OCI-LY1 (cell line): Measurements from ENCODE around the gene IL1RAPL1.

Source experiments
- H2AFZ ChIP-seq: fragments of 200-600 bp; sonication (generic), shearing (Covaris generic); 2 replicates; pipeline ENCODE4 v1.6.0; 2014; ENCODE audit warnings: antibody characterized with exemption, mild to moderate bottlenecking, low read length
- H3F3A ChIP-seq: fragments of 200-600 bp; sonication (generic), shearing (Covaris generic); 2 replicates; pipeline ENCODE4 v1.6.0; 2014; ENCODE audit warnings: mild to moderate bottlenecking, antibody characterized with exemption, low read length, moderate library complexity; ENCODE audit not compliant: insufficient read depth
- H3K27ac ChIP-seq: fragments of 200-600 bp; sonication (generic); 2 replicates; pipeline ENCODE4 v1.5.1; 2014; ENCODE audit warnings: low read length, mixed run types, mild to moderate bottlenecking, low read depth; ENCODE audit not compliant: poor library complexity, severe bottlenecking
- H3K27me3 ChIP-seq: fragments of 200-600 bp; sonication (generic); 2 replicates; pipeline ENCODE4 v1.6.0; 2014; ENCODE audit warnings: antibody characterized with exemption, mild to moderate bottlenecking, low read length, moderate library complexity; ENCODE audit not compliant: insufficient read depth
- H3K36me3 ChIP-seq: fragments of 200-600 bp; sonication (generic); 2 replicates; pipeline ENCODE4 v1.6.1; 2014; ENCODE audit warnings: mild to moderate bottlenecking, antibody characterized with exemption, low read length, moderate library complexity, mixed read lengths; ENCODE audit not compliant: insufficient read depth
- H3K4me1 ChIP-seq: fragments of 200-600 bp; sonication (generic); 2 replicates; pipeline ENCODE4 v1.5.1; 2014; ENCODE audit warnings: mild to moderate bottlenecking, low read length, moderate library complexity; ENCODE audit not compliant: insufficient read depth, severe bottlenecking
- H3K4me2 ChIP-seq: fragments of 200-600 bp; sonication (generic), shearing (Covaris generic); 2 replicates; pipeline ENCODE4 v1.6.1; 2014; ENCODE audit warnings: low read length
- H3K4me3 ChIP-seq: fragments of 200-600 bp; sonication (generic); 2 replicates; pipeline ENCODE4 v1.5.1; 2014; ENCODE audit warnings: low read length, low read depth, mild to moderate bottlenecking, mixed read lengths; ENCODE audit not compliant: poor library complexity, severe bottlenecking
- H3K79me2 ChIP-seq: fragments of 200-600 bp; shearing (Covaris generic); 2 replicates; pipeline ENCODE4 v1.6.1; 2016; ENCODE audit warnings: mixed run types, low read length, mixed read lengths; ENCODE audit not compliant: insufficient read depth
- H3K9ac ChIP-seq: fragments of 200-600 bp; sonication (generic), shearing (Covaris generic); 2 replicates; pipeline ENCODE4 v1.6.1; 2014; ENCODE audit warnings: mild to moderate bottlenecking, low read length, mixed read lengths
- H3K9me2 ChIP-seq: fragments of 200-600 bp; sonication (generic), shearing (Covaris generic); 2 replicates; pipeline ENCODE4 v1.6.1; 2014; ENCODE audit warnings: low read depth, mild to moderate bottlenecking, low read length, mixed read lengths
- H3K9me3 ChIP-seq: fragments of 200-600 bp; shearing (Covaris generic); 2 replicates; pipeline ENCODE4 v1.6.1; 2014; ENCODE audit warnings: low read length, mixed read lengths
- H4K20me1 ChIP-seq: fragments of 200-600 bp; sonication (generic), shearing (Covaris generic); 2 replicates; pipeline ENCODE4 v1.6.0; 2016; ENCODE audit warnings: mild to moderate bottlenecking, low read length; ENCODE audit not compliant: insufficient read depth
- EZH2 ChIP-seq: fragments of 200-600 bp; sonication (generic), shearing (Covaris generic); IDR thresholded peaks from 2 replicates; pipeline ENCODE4 v1.8.0; 2017; ENCODE audit warnings: borderline replicate concordance, mixed run types, mild to moderate bottlenecking, antibody characterized with exemption, low read length, moderate library complexity, mixed read lengths
- TF ChIP-seq, protein P1 (sequence below): fragments of 200-600 bp; sonication (generic), shearing (Covaris generic); IDR thresholded peaks from 2 replicates; pipeline ENCODE4 v1.5.1; 2017; ENCODE audit warnings: mild to moderate bottlenecking, antibody characterized with exemption, low read length, moderate library complexity, mixed read lengths

The IL1RAPL1 gene

DNA sequence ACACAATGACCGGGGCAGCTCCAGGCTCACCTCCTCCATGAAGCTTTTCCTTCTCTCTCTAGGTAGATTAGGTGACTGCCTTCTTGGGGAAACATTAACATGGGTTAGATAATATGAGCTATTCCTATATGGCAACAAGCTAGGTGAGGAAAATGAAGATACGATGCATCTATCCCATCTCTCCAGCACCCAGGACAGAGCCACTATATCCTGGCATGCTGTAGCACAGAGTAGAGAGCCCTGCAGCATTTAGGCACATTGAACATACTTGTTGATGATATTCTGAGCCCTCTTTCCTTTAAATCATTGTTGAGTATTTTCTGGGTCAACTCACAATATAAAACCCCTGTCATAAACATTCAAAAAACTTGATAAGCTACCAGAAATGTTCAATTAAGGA is 1133.9 kb downstream of the IL1RAPL1 start:
- Histone ChIP-seq H4K20me1 (no peaks in the 10 kb centered on the region), H2AFZ (no peak overlapping the region), H3F3A (no peaks in the 10 kb centered on the region), H3K27ac (no peak overlapping the region), H3K4me2 (no peak overlapping the region), H3K9me3 (no peaks in the 10 kb centered on the region), H3K4me3 (no peak overlapping the region), H3K9me2 (no peaks in the 10 kb centered on the region), H3K79me2 (no peaks in the 10 kb centered on the region), H3K36me3 (no peaks in the 10 kb centered on the region), H3K4me1 (no peaks in the 10 kb centered on the region), H3K9ac (no peak overlapping the region), H3K27me3 (no peaks in the 10 kb centered on the region)
- TF ChIP-seq, protein P1, sequence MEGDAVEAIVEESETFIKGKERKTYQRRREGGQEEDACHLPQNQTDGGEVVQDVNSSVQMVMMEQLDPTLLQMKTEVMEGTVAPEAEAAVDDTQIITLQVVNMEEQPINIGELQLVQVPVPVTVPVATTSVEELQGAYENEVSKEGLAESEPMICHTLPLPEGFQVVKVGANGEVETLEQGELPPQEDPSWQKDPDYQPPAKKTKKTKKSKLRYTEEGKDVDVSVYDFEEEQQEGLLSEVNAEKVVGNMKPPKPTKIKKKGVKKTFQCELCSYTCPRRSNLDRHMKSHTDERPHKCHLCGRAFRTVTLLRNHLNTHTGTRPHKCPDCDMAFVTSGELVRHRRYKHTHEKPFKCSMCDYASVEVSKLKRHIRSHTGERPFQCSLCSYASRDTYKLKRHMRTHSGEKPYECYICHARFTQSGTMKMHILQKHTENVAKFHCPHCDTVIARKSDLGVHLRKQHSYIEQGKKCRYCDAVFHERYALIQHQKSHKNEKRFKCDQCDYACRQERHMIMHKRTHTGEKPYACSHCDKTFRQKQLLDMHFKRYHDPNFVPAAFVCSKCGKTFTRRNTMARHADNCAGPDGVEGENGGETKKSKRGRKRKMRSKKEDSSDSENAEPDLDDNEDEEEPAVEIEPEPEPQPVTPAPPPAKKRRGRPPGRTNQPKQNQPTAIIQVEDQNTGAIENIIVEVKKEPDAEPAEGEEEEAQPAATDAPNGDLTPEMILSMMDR, result no peak
- no peak for TF ChIP-seq EZH2

DNA sequence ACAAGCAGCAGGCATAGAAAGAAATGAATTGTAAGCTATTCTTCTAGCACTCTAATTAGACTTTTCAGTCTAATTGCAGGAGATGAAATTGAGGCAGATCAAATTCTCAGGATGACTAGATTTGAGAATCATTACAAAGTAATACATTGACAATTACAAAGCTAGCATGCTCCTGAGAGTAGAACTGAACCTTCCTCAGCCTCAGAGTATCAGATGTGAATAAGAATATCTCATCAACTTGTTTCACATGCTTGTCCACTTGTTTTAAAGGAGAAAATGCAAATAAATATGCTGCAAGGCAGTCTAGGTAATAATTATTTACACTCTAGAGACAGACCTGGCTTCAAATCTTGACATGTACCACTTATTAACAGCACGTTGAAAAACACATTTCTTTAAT is 1137.1 kb downstream of the IL1RAPL1 start:
- H3K27me3 ChIP-seq, result no peaks in the 10 kb centered on the region
- TF ChIP-seq, protein P1, result no peak
- no peak for TF ChIP-seq EZH2

DNA sequence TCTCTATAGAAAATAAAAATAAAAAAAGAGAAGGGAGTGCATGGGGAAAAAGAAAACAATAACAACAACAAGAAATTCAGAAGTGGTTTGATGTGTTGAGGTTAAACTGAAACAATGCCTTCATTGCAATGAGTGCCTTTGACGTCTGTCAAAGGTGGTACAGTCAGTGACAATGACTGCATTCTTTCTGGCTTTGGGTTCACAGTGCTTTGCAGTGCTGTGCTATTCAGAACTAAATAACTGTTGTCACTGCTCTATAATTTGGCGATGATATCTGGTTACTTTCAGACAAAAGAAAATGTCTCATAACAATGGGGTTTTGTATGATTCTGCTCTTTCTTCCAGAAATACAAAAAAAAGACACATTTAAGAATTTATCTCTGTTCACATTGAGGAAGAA is 1139.6 kb downstream of the IL1RAPL1 start:
- Histone ChIP-seq H3K79me2 (no peaks in the 10 kb centered on the region), H3K27me3 (no peaks in the 10 kb centered on the region), H3K4me2 (no peak overlapping the region), H3K9me3 (no peaks in the 10 kb centered on the region), H3K36me3 (no peaks in the 10 kb centered on the region), H3F3A (no peaks in the 10 kb centered on the region), H2AFZ (no peak overlapping the region), H4K20me1 (no peaks in the 10 kb centered on the region), H3K27ac (no peak overlapping the region), H3K9me2 (no peaks in the 10 kb centered on the region), H3K4me1 (no peaks in the 10 kb centered on the region), H3K9ac (no peak overlapping the region), H3K4me3 (no peak overlapping the region)
- no peak for TF ChIP-seq EZH2
- TF ChIP-seq, protein P1, result no peak

More for the DNA sequence above, 1137.1 kb downstream of the IL1RAPL1 start:
- H3K4me2 ChIP-seq, result no peak overlapping the region
- no peaks in the 10 kb centered on the region for H3K9me3 ChIP-seq
- no peaks in the 10 kb centered on the region for H3K79me2 ChIP-seq
- no peak overlapping the region for H3K27ac ChIP-seq
- H3K36me3 ChIP-seq, result no peaks in the 10 kb centered on the region
- no peaks in the 10 kb centered on the region for H4K20me1 ChIP-seq
- no peak overlapping the region for H3K9ac ChIP-seq
- H3K4me1 ChIP-seq, result no peaks in the 10 kb centered on the region
- H3K4me3 ChIP-seq, result no peak overlapping the region
- H3K9me2 ChIP-seq, result no peaks in the 10 kb centered on the region
- no peak overlapping the region for H2AFZ ChIP-seq
- no peaks in the 10 kb centered on the region for H3F3A ChIP-seq
